Testis (tissue), 3 donors: ENCODE measurements around the gene LHX3. TPM values are rescaled to one million over a fixed set of nuclear protein-coding genes. Genes with fewer than 3 reads are reported as not detected.

Source experiments
- DNase-seq: peaks from one replicate; pipeline ENCODE4 v3.0.0-alpha.2; 2019
- H3K27ac ChIP-seq, 2 donors: fragments of 200-600 bp; sonication (generic); one replicate each; pipeline ENCODE4 v1.5.1; 2019
- H3K27me3 ChIP-seq: fragments of 200-600 bp; sonication (generic); one replicate; pipeline ENCODE4 v1.5.1; 2019
- H3K36me3 ChIP-seq: fragments of 200-600 bp; sonication (generic); one replicate; pipeline ENCODE4 v1.5.1; 2017; ENCODE audit warnings: low read depth; ENCODE audit errors: missing control alignments
- H3K4me1 ChIP-seq: fragments of 200-600 bp; sonication (generic); one replicate; pipeline ENCODE4 v1.5.1; 2019
- H3K4me3 ChIP-seq, 2 donors: fragments of 200-600 bp; sonication (generic); one replicate each; pipeline ENCODE4 v1.5.1; 2017 to 2019
- H3K9me3 ChIP-seq: fragments of 200-600 bp; sonication (generic); one replicate; pipeline ENCODE4 v1.5.1; 2017
- POLR2A ChIP-seq: fragments of 450-650 bp; IDR thresholded peaks from one replicate; pipeline ENCODE4 v1.6.1; 2017; ENCODE audit warnings: antibody characterized with exemption, mild to moderate bottlenecking, moderate library complexity
- WGBS, 2 donors: methylation state at CpG; one replicate each; pipeline ENCODE4 v1.1.5; 2018; 5-methylcytosine and 5-hydroxymethylcytosine counted together
- intact Hi-C: fragments of 100-400 bp; cut with DNase I; formaldehyde crosslinking; loops from one replicate; pipeline ENCODE4 v1.15.1; 2023; ENCODE audit warnings: low total_unique reads
- polyA plus RNA-seq: library from polyadenylated mRNA; stranded (reverse); fragments of 350-450 nt; fragmentation: Illumina TruSeq; extraction: RNeasy Lipid Tissue Mini Kit (QIAGEN cat#74804); gene quantifications from one replicate; pipeline ENCODE4 v1.2.3, GENCODE V29; 2014; ENCODE audit warnings: low read depth, low replicate concordance; ENCODE audit not compliant: insufficient read depth
- total RNA-seq, 2 donors: library from RNA; depleted of rRNA; stranded (reverse); fragments of >200 nt; gene quantifications; one replicate each; pipeline ENCODE4 v1.2.3, GENCODE V29; 2016
- TF ChIP-seq, protein P1 (sequence below), 3 experiments: fragments of 450-650 bp in 2 of 3; fragments of 200-600 bp in 1 of 3; sonication (generic) in 1 of 3; IDR thresholded peaks; one replicate each; pipeline ENCODE4 v1.5.1; 2016 to 2019; ENCODE audit warnings: antibody characterized with exemption in 3 of 3, mild to moderate bottlenecking in 2 of 3, moderate library complexity in 1 of 3

LHX3 gene
- total and polyA plus RNA-seq, 3 donors from 2014 or later = 0.55 to 0.62 TPM; not detected in 1

DNA sequence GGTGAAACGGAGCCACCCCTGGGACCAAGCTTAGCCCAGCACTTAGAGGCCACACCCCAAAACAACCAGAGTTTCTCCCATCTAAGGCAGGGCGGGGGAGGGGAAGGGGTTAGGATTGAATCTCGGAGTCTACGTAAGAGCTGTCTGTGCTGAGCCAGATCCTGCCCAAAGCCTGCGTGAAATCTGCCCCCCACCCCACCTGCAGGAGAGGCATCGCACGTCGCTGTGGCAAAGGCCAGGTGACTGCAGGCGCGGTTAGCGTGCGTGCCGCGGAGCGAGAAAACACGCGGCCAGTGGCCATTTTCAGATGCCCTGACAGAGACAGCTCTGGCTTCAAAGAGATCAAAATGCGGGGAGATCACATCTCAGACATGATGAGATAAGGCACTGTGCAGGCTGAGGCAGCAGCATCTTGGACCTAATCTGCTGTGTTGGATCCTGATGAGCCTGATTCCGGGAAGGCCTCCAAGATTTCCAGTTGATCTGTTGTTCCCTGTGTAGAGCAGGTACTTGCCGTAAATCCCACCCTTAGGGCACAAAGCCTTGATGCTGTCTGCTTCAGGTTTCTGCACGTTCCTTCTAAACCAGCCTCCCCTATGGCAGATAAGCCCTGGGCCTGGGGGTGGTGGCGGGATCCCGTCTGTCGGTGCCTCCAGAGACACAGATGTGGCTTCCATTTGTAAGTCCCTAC, 43.2 kb upstream of the LHX3 start:
- Histone ChIP-seq H3K4me3 (no peak overlapping the region), H3K9me3 (no peaks in the 10 kb centered on the region), H3K27me3 (no peaks in the 10 kb centered on the region), H3K4me1 (peaks cover 5% of the 10 kb centered on the region), H3K27ac (no peak overlapping the region), H3K36me3 (no peaks in the 10 kb centered on the region)
- no peak for TF ChIP-seq POLR2A
- TF ChIP-seq, protein P1, sequence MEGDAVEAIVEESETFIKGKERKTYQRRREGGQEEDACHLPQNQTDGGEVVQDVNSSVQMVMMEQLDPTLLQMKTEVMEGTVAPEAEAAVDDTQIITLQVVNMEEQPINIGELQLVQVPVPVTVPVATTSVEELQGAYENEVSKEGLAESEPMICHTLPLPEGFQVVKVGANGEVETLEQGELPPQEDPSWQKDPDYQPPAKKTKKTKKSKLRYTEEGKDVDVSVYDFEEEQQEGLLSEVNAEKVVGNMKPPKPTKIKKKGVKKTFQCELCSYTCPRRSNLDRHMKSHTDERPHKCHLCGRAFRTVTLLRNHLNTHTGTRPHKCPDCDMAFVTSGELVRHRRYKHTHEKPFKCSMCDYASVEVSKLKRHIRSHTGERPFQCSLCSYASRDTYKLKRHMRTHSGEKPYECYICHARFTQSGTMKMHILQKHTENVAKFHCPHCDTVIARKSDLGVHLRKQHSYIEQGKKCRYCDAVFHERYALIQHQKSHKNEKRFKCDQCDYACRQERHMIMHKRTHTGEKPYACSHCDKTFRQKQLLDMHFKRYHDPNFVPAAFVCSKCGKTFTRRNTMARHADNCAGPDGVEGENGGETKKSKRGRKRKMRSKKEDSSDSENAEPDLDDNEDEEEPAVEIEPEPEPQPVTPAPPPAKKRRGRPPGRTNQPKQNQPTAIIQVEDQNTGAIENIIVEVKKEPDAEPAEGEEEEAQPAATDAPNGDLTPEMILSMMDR (IDR thresholded peaks at IDR 0.05) = no peak
- 91 to 92% methylated on average over 24 of the region's 24 CpGs for WGBS, 2 donors
- no peak for DNase-seq
- intact Hi-C loops = no loop called here

GRCh38 chr9:136247551-136247916, 42.6 kb upstream of the LHX3 start:
- no peaks in the 10 kb centered on the region for H3K9me3 ChIP-seq
- no peaks in the 10 kb centered on the region for H3K36me3 ChIP-seq
- 49 to 70% methylated on average over 7 to 8 of the region's 9 CpGs for WGBS, 2 donors
- no peak for DNase-seq
- no peak overlapping the region for H3K27ac ChIP-seq
- intact Hi-C loops = no loop called here
- no peaks in the 10 kb centered on the region for H3K27me3 ChIP-seq
- TF ChIP-seq, protein P1 (IDR thresholded peaks at IDR 0.05) = no peak
- no peak for TF ChIP-seq POLR2A
- peaks cover 5% of the 10 kb centered on the region for H3K4me1 ChIP-seq
- H3K4me3 ChIP-seq = no peak overlapping the region

- Histone ChIP-seq H3K27ac (no peak overlapping the region), H3K27me3 (no peaks in the 10 kb centered on the region), H3K9me3 (no peaks in the 10 kb centered on the region), H3K36me3 (no peaks in the 10 kb centered on the region), H3K4me3 (no peak overlapping the region), H3K4me1 (peaks cover 5% of the 10 kb centered on the region)
- TF ChIP-seq, protein P1 (IDR thresholded peaks at IDR 0.05) = no peak
- no peak for TF ChIP-seq POLR2A
- WGBS, 2 donors = 67 to 72% methylated on average over 22 to 26 of the region's 26 CpGs
- no peak for DNase-seq
- intact Hi-C loops = no loop called here
Observed at GRCh38 chr9:136246849-136247550, 42.1 kb upstream of the LHX3 start.

DNA sequence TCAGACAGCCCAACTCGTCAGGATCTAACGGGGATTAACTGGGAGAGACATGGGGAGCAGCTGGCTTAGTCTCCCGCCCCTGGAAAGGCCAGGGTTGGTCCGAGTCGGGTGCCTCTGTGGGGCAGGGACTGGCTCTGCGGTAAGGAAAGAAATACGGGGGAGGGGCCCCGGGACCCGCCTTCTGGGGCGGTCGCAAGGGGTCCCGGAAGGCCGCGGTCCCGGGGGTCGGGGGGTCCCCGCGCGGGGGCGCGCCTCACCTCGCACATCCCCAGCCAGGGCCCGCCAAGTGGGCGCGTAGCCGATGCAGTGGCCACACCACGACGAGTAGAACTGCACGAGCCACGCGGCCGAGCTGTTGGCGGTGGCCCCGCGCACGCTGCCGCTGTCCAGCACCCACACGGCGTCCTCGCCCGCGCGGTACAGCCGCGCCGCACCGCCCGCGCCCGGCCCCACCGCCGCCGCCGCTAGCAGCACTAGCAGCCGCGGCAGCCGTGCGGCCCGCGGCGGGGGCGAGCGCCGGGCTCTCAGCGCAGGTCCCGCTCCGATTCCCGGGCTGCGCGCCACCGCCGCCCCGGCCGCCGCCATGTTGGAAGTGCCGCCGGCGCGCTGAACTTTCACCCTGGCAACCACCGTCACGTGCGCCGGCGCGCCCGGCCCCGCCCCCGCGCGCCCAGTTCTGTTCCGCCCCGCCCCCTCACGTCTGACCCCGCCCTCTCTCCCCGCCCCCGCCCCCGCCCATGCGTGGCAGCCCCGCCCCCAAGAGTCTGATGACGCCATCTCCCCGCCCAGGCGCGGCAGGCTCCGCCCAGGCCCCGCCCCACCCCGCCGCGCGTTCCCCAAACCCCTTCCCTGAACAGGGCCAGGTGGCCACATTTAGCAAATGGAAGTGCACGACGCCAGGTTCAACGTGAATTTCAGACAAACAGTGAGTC, 40.6 kb upstream of the LHX3 start, which contains the start of gene QSOX2:
Gene QSOX2 (minus strand): TSS at position 594 of the 932 bp plus-strand sequence. CDS start 9 bp downstream, at position 585.
- 1% methylated on average over 15 to 80 of the region's 112 CpGs for WGBS, 2 donors
- peak within 1 kb of the TSS; percentile 67 to 71 for H3K4me3 ChIP-seq
- peak; percentile 91 for DNase-seq
- intact Hi-C loops = no loop called here
- H3K4me1 ChIP-seq = peaks cover 5% of the 10 kb centered on the region
- H3K27ac ChIP-seq = peak within 1 kb of the TSS in 1 of 2 donors; percentile 50
- no peaks in the 10 kb centered on the region for H3K9me3 ChIP-seq
- H3K27me3 ChIP-seq = no peaks in the 10 kb centered on the region
- TF ChIP-seq POLR2A = no peak
- TF ChIP-seq, protein P1 (IDR thresholded peaks at IDR 0.05) = no peak
- no peaks in the 10 kb centered on the region for H3K36me3 ChIP-seq
